HepG2 (cell line): ENCODE results near the gene TUBB4B. TPM values are rescaled to one million over a fixed set of nuclear protein-coding genes. Genes with fewer than 3 reads are reported as not detected.

Experiments used
- ASH2L ChIP-seq: fragments of 300-600, 200-600 bp; sonication (generic); IDR thresholded peaks from 2 replicates; pipeline ENCODE4 v1.7.0; 2017; ENCODE audit warnings: low read depth, mild to moderate bottlenecking, moderate library complexity, mixed read lengths, low read length; ENCODE audit not compliant: insufficient read length
- BCL6 ChIP-seq: IDR thresholded peaks from 2 replicates; pipeline ENCODE4 v1.6.1; 2016; ENCODE audit warnings: missing genetic modification reagents, missing compliant biosample characterization
- CHD4 ChIP-seq: fragments of 200-600 bp; sonication (generic); IDR thresholded peaks from 2 replicates; pipeline ENCODE4 v1.7.0; 2017; ENCODE audit warnings: mild to moderate bottlenecking, low read length, borderline replicate concordance
- GATAD2A ChIP-seq: IDR thresholded peaks from 2 replicates; pipeline ENCODE4 v1.6.1; 2016
- HNF4A ChIP-seq: sonication (generic); formaldehyde crosslinking; IDR thresholded peaks from 2 replicates; pipeline ENCODE4 v1.4.0; 2020; ENCODE audit warnings: missing genetic modification reagents
- ISX ChIP-seq: sonication (generic); formaldehyde crosslinking; conservative IDR thresholded peaks from 2 replicates; pipeline ENCODE4 v1.5.0; 2020; ENCODE audit warnings: missing genetic modification reagents
- MTF1 ChIP-seq: sonication (generic); formaldehyde crosslinking; IDR thresholded peaks from 2 replicates; pipeline ENCODE4 v1.5.0; 2020; ENCODE audit warnings: missing genetic modification reagents
- NFYB ChIP-seq: sonication (generic); formaldehyde crosslinking; IDR thresholded peaks from 2 replicates; pipeline ENCODE4 v1.4.0; 2020; ENCODE audit warnings: missing genetic modification reagents
- PHF21A ChIP-seq: sonication (generic); formaldehyde crosslinking; IDR thresholded peaks from 2 replicates; pipeline ENCODE4 v1.5.0; 2020; ENCODE audit warnings: mild to moderate bottlenecking, missing genetic modification reagents
- RARG ChIP-seq: sonication (generic); formaldehyde crosslinking; IDR thresholded peaks from 2 replicates; pipeline ENCODE4 v1.4.0; 2020; ENCODE audit warnings: low read depth, mild to moderate bottlenecking, missing genetic modification reagents
- RFX5 ChIP-seq: IDR thresholded peaks from 2 replicates; pipeline ENCODE4 v1.6.1; 2011; ENCODE audit warnings: low read depth, low read length, improper control_type of control experiment
- SMAD3 ChIP-seq: sonication (generic); formaldehyde crosslinking; IDR thresholded peaks from 2 replicates; pipeline ENCODE4 v1.4.0; 2020; ENCODE audit warnings: missing genetic modification reagents
- TAF1 ChIP-seq: sonication (generic); formaldehyde crosslinking; IDR thresholded peaks from 2 replicates; pipeline ENCODE4 v1.4.0; 2020; ENCODE audit warnings: missing genetic modification reagents
- TCF7 ChIP-seq: sonication (generic); IDR thresholded peaks from 2 replicates; pipeline ENCODE4 v1.6.1; 2016; ENCODE audit warnings: antibody characterized with exemption, low read depth
- ZBTB21 ChIP-seq: sonication (generic); formaldehyde crosslinking; IDR thresholded peaks from 2 replicates; pipeline ENCODE4 v1.4.0; 2020; ENCODE audit warnings: missing genetic modification reagents
- ZFP37 ChIP-seq: sonication (generic); formaldehyde crosslinking; IDR thresholded peaks from 2 replicates; pipeline ENCODE4 v1.4.0; 2020; ENCODE audit warnings: missing genetic modification reagents, borderline replicate concordance
- ZNF263 ChIP-seq: sonication (generic); formaldehyde crosslinking; IDR thresholded peaks from 2 replicates; pipeline ENCODE4 v1.4.0; 2020; ENCODE audit warnings: missing genetic modification reagents
- ZNF274 ChIP-seq: sonication (generic); formaldehyde crosslinking; IDR thresholded peaks from 2 replicates; pipeline ENCODE4 v1.5.1; 2020; ENCODE audit warnings: mild to moderate bottlenecking, missing genetic modification reagents
- ZNF891 ChIP-seq: sonication (generic); formaldehyde crosslinking; IDR thresholded peaks from 2 replicates; pipeline ENCODE4 v1.5.0; 2020; ENCODE audit warnings: mild to moderate bottlenecking, missing genetic modification reagents
- ZSCAN25 ChIP-seq: sonication (generic); formaldehyde crosslinking; IDR thresholded peaks from 2 replicates; pipeline ENCODE4 v1.8.0; 2022; ENCODE audit warnings: mild to moderate bottlenecking, missing genetic modification reagents
- ZZZ3 ChIP-seq: sonication (generic); formaldehyde crosslinking; IDR thresholded peaks from 2 replicates; pipeline ENCODE4 v1.4.0; 2020; ENCODE audit warnings: missing genetic modification reagents, mild to moderate bottlenecking, borderline replicate concordance
- polyA plus RNA-seq, 8 experiments: library from polyadenylated mRNA; depleted of rRNA in 3 of 8; stranded (reverse) in 7 of 8; unstranded in 1 of 8; fragments of >200 nt; fragmentation: Illumina TruSeq in 4 of 8; extraction: Trizol in 4 of 8; gene quantifications; 2 replicates each; pipeline versions ENCODE4 v1.2.1 to v1.2.3, GENCODE V29; 2011 to 2016; ENCODE audit warnings: low read depth in 4 of 8, missing spikeins in 1 of 8, mixed read lengths in 1 of 8; ENCODE audit not compliant: insufficient read depth in 1 of 8
- total RNA-seq, 5 experiments: library from RNA; depleted of rRNA; stranded (reverse); fragments of >200 nt; fragmentation: Illumina TruSeq; extraction: Trizol; gene quantifications; 2 replicates each; pipeline ENCODE4 v1.2.3, GENCODE V29; 2016; ENCODE audit warnings: low read depth in 1 of 5
- TF ChIP-seq, protein P1 (sequence below): sonication (generic); formaldehyde crosslinking; IDR thresholded peaks from 2 replicates; pipeline ENCODE4 v1.9.0; 2022; ENCODE audit warnings: low read depth, missing genetic modification reagents
- TF ChIP-seq, protein P2 (sequence below): sonication (generic); formaldehyde crosslinking; IDR thresholded peaks from 2 replicates; pipeline ENCODE4 v1.5.1; 2020; ENCODE audit warnings: mild to moderate bottlenecking, missing genetic modification reagents, moderate library complexity
- TF ChIP-seq, protein P3 (sequence below): sonication (generic); formaldehyde crosslinking; IDR thresholded peaks from 2 replicates; pipeline ENCODE4 v1.8.0; 2022; ENCODE audit warnings: low read depth, missing genetic modification reagents
- TF ChIP-seq, protein P4 (sequence below): sonication (generic); formaldehyde crosslinking; IDR thresholded peaks from 2 replicates; pipeline ENCODE4 v1.4.0; 2020; ENCODE audit warnings: mild to moderate bottlenecking, low read depth, missing genetic modification reagents

TUBB4B gene
- total and polyA plus RNA-seq, 2 of the 13 experiments (the other 11 are each of a cell fraction or from before 2014, with no cell fraction given) = 182 to 412 TPM

DNA sequence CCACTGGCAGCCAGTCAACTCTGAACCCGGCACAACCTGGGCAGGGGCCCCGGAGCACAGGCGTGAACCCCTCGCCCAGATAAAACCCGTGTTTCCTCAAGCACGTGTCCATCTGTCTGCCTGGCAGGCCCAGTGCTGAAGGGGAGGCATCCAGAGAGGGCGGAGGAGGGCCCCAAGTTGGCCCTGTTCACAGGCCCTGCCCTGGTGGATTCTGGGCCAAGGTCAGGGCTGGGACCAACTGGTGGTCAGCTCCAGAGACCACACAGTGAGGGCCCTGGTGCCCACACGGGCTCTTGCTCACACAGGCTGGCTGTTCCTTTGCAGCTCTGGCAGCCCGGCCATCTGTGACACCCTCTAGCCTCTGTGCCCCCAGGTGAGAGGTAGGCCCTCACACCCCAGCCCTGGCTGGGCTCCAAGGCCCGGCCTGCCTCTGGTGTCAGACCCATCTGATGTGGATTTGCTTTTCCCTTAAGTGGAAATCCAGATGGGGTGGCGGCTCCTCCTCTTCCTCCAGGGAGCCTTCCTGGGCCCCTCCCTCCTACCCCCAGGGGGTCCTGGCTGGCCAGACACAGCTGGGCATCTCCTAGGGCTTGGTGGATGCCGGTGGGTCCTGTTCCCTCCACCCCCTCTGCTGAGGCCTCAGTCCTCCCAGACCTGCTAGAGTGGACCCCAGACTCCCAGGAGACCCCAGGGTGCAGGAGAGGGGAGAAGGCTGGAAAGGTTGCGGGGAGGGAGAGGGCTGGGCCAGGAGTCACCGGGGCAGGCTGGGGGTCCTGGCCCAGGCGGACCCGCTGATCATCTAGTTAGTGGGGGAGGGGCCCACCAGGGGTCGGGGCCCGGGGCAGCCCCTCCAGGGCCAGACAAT lies 9.5 kb downstream of the TUBB4B start (continued):
- no peak for TF ChIP-seq ZNF263 (CRISPR knock-in tag)
- TF ChIP-seq, protein P1, sequence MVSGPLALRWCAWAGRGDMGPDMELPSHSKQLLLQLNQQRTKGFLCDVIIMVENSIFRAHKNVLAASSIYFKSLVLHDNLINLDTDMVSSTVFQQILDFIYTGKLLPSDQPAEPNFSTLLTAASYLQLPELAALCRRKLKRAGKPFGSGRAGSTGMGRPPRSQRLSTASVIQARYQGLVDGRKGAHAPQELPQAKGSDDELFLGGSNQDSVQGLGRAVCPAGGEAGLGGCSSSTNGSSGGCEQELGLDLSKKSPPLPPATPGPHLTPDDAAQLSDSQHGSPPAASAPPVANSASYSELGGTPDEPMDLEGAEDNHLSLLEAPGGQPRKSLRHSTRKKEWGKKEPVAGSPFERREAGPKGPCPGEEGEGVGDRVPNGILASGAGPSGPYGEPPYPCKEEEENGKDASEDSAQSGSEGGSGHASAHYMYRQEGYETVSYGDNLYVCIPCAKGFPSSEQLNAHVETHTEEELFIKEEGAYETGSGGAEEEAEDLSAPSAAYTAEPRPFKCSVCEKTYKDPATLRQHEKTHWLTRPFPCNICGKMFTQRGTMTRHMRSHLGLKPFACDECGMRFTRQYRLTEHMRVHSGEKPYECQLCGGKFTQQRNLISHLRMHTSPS (CRISPR knock-in tag) = peak; percentile 75; the same call in 1 of the 2 replicates
- TF ChIP-seq BCL6 (CRISPR knock-in tag) = 0 out of 2 replicates have a peak, but pooled peaks have one; percentile 14
- TF ChIP-seq ZNF274 = no peak
- no peak for TF ChIP-seq ZSCAN25 (CRISPR knock-in tag)
- TF ChIP-seq SMAD3 (CRISPR knock-in tag) = no peak
- TF ChIP-seq, protein P2, sequence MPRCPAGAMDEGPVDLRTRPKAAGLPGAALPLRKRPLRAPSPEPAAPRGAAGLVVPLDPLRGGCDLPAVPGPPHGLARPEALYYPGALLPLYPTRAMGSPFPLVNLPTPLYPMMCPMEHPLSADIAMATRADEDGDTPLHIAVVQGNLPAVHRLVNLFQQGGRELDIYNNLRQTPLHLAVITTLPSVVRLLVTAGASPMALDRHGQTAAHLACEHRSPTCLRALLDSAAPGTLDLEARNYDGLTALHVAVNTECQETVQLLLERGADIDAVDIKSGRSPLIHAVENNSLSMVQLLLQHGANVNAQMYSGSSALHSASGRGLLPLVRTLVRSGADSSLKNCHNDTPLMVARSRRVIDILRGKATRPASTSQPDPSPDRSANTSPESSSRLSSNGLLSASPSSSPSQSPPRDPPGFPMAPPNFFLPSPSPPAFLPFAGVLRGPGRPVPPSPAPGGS (CRISPR knock-in tag) = no peak
- no peak for TF ChIP-seq TCF7
- TF ChIP-seq MTF1 (CRISPR knock-in tag) = no peak
- TF ChIP-seq NFYB (CRISPR knock-in tag) = no peak
- TF ChIP-seq TAF1 = no peak
- no peak for TF ChIP-seq ZNF891 (CRISPR knock-in tag)
- TF ChIP-seq, protein P3, sequence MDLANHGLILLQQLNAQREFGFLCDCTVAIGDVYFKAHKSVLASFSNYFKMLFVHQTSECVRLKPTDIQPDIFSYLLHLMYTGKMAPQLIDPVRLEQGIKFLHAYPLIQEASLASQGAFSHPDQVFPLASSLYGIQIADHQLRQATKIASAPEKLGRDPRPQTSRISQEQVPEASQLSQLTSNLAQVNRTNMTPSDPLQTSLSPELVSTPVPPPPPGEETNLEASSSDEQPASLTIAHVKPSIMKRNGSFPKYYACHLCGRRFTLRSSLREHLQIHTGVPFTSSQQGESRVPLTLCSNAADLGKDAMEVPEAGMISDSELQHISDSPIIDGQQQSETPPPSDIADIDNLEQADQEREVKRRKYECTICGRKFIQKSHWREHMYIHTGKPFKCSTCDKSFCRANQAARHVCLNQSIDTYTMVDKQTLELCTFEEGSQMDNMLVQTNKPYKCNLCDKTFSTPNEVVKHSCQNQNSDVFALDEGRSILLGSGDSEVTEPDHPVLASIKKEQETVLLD (CRISPR knock-in tag) = no peak
- TF ChIP-seq HNF4A = peak; percentile 50
- TF ChIP-seq RFX5 = no peak
- TF ChIP-seq ASH2L = no peak
- TF ChIP-seq ZBTB21 (CRISPR knock-in tag) = no peak
- TF ChIP-seq, protein P4, sequence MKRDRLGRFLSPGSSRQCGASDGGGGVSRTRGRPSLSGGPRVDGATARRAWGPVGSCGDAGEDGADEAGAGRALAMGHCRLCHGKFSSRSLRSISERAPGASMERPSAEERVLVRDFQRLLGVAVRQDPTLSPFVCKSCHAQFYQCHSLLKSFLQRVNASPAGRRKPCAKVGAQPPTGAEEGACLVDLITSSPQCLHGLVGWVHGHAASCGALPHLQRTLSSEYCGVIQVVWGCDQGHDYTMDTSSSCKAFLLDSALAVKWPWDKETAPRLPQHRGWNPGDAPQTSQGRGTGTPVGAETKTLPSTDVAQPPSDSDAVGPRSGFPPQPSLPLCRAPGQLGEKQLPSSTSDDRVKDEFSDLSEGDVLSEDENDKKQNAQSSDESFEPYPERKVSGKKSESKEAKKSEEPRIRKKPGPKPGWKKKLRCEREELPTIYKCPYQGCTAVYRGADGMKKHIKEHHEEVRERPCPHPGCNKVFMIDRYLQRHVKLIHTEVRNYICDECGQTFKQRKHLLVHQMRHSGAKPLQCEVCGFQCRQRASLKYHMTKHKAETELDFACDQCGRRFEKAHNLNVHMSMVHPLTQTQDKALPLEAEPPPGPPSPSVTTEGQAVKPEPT (CRISPR knock-in tag) = no peak
- no peak for TF ChIP-seq RARG
- no peak for TF ChIP-seq ZZZ3 (CRISPR knock-in tag)
- TF ChIP-seq CHD4 = no peak
- TF ChIP-seq ISX (CRISPR knock-in tag) = no peak
- no peak for TF ChIP-seq ZFP37 (CRISPR knock-in tag)
- TF ChIP-seq PHF21A (CRISPR knock-in tag) = peak; percentile 65; the same call in 1 of the 2 replicates
- peak; percentile 22; the same call in 1 of the 2 replicates for TF ChIP-seq GATAD2A (CRISPR knock-in tag)
